ENCODE results near the gene NEK8.

GRCh38 chr17:28755486-28755885 is 26.9 kb downstream of the NEK8 start:
- no peak for TF ChIP-seq POLR2AphosphoS5 (IDR thresholded peaks at IDR 0.05)
- no peak for TF ChIP-seq POLR2A (IDR thresholded peaks at IDR 0.05)
- TF ChIP-seq CTCF (IDR thresholded peaks at IDR 0.05): no peak
